ENCODE results near the gene RBM44.

The RBM44 gene

DNA sequence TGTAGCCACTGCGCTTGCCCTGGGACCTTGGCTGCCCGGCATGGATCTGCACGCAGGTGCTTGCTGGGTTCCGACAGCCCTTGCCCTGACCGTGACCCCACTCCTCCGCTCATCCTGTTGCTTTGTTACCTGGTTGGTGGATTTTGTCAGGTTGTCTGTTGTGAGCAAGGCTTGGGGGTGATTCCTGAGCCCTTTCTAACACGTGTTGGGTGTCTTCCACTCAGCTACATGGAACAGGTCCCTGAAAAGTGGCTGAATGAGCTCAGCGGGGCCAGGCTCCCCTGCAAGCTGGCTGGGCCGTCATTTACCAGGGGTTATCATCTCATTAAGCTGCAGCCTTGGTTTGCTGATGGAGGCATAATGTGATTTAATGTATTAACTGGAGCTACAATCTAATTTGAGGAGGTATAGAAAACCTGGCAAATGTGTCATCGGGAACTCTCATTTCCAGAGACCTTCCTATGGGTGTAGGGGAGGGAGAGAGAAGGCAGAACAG, 85.4 kb downstream of the RBM44 start:
- DNase-seq (ENCODE audit: low read depth, low spot score): no peak
- H3K27ac ChIP-seq: no peak overlapping the region

DNA sequence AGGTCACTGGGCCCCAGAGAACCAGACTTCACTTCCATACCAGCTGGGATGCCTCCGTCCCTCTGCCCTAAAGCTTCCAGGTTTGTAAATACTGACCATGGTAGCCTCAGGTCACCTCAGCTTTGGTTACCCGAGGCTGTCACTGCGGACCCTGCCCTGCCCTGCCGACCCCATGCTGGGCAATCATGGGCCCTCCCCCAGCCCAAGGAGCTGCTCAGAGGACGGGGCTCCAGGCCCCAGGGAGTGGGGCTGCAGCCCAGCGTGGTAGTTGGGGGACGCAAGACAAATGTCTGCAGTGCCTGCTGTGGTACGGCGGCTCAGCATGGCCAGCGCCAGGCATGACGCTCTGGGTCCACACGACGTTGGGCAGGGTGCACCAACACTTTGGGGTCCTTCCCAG, 86.1 kb downstream of the RBM44 start:
- DNase-seq (ENCODE audit: low read depth, low spot score): no peak
- no peak overlapping the region for H3K27ac ChIP-seq

DNA sequence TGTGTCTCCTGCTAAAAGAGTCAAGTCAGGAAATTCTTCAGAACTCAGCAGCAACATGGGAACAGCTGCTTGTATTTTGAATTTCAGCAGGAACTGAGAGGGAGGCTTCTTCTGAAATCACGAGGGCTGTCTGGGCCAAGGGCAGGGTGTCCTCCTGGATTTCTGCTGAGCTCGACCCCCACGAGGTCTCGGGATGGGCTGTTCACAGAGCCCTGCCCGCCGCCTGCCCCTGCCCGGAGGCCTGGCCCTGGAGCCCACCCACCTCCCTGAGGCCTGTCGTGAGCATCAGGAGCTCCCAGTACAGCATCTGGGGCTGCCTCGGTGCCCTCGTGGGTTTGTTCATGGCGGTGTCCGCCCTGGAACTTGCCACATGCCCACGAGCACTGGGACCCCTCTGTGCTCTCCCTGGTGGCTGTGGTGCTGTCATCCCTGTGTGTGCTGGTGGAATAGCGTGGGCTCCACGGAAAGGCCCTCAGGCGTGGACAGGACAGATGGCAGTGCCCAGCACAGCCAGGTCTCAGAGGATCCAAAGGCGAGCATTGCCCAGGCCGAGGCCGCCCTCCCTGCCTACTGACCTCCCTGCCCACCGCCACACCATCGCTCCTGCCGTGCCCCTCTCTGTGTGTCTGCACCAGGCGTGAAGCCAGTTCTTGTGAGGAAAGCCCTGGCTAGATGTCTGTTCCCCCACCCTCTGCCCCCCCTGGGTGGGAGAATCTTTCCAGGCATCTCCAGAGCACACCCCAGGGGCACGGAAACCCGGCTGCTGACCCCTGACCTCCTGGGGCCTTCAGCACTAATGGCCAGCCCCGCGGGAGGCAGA, 86.7 kb downstream of the RBM44 start:
- no peak overlapping the region for H3K27ac ChIP-seq

DNA sequence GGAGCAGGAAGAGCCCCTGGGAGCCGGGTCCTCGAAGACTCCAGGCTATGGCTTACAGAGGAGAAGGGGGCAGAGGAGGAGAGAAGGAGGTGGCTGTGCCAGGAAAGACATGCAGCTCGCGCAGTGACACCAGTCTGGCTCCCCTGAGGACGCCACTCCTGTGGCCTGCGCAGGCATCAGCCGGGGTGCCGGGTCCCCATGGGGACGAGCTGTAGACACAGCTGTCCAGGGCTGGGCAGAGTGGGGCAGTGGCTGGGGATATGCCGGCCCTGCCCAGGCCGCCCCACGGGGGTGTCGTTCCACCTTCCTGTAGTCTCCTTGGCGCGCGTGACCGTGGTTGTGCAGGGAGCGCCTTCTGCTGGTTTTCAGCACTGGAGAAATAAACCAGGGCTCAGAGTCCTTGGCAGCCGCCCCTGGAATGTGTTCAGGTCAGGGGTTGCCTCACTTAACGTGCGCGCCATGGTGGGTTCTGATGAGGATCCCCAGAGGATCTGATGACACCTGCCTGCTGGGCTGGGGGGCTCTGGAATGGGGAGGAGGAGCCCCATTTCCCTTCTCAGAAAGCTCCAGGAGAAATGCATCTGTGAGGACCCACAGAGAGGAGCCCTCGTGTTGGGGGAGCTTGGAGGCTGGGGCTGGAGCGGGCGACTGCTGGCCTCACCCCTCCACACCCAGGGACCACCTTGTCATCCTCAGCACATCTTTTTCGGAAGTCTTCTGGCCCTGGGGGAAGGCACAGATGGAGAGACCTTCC, 87.5 kb downstream of the RBM44 start:
- no peak for DNase-seq (ENCODE audit: low read depth, low spot score)
- no peak overlapping the region for H3K27ac ChIP-seq

More for the DNA sequence above, 86.7 kb downstream of the RBM44 start:
- no peak for DNase-seq (ENCODE audit: low read depth, low spot score)

DNA sequence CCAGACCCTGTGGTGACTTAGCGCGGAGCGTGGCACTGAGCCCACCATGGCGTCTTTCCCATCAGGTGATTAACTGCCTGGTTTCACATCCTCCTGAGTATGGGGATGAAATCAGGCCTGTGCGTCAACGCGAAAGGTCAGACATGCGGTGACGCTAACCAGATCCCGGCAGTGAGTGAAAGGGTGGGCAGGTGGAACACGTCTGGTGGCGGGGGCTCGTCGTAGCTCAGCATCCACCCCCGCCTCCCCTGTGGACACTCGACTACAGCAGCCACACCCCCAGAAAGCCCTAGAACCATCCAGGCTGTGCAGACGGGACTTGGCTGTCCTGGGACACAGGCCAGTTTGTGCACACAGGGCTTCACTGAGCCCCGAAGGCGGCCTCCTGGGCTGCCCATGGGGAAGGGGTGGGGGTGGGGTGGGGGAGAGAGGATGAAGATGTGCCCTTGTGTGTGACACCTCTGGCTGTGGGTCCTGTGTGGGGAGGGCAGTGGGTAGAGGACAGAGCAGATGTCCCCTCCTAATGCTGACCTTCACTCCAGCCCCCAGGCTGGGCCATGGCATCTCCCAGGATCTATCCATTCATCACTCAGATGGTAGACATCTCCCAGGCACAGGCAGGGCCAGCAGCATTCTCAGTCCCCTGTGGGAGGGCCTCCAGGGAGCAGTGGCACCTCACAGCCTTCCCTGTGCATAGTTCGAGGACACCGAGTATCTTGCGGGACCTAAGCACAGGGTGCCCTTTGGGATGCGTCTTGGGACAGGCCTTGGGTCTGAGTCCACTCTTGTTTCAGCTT, 88.3 kb downstream of the RBM44 start:
- no peak overlapping the region for H3K27ac ChIP-seq
- no peak for DNase-seq (ENCODE audit: low read depth, low spot score)

DNA sequence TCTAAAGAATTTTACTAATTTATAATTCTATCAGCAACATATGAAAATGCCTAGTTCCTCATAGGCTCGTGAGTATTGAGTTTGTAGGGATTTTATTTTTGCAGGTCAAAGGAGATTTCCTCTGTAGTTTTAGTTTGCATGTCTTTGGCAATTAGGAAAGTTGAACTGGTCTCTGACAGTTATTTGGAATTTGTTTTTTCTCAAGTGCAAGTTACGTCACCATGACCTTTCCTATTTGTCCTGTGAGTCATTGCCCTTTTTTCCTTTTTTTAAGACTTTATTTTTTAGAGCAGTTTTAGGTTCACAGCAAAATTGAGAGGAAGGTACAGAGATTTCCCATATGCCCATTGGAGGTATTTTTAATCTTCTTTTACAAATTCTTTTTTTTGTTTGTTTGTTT, 89.8 kb downstream of the RBM44 start:
- no peak overlapping the region for H3K27ac ChIP-seq
- DNase-seq (ENCODE audit: low read depth, low spot score): no peak

DNA sequence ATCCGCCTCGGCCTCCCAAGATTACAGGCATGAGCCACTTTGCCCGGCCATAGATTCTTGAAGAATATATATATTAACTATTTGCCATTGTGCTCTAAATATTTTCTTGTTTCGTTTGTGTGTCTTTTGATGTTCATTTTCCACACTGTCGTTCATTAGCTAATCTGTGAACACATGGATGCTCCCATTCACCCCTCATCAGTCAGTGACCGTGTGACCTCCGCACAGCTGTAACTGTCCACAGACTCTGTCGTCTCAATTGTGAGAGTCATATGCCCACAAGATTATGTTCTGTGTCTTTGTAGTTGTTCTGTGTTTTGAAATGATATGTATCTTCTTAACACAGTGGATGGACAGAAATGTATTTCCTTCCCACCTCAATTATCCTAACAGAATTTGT, 90.4 kb downstream of the RBM44 start:
- DNase-seq (ENCODE audit: low read depth, low spot score): no peak
- H3K27ac ChIP-seq: no peak overlapping the region

DNA sequence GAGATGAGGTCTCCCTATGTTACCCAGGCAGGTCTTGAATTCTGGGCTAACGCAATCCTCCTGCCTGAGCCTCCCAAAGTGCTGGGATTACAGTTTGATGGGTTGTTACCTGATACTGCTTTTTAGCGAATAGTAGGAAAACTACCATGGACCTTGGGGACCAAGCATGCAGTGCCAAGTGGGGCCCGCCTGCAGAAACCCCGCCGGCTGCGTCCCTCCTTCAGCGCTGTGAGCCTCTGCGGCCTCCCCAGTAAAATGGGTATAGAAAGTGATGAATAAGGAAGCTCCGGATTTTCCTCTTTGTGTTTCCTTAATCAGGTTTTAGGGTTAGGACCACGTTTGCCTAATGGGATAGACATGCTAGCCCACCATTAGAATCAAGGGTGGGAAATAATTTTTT, 91.2 kb downstream of the RBM44 start:
- no peak overlapping the region for H3K27ac ChIP-seq
- no peak for DNase-seq (ENCODE audit: low read depth, low spot score)

Measured in epithelial cell of prostate (primary cell).